Chondrocyte (in vitro differentiated cells): ENCODE data around the gene TAF9. TPM values are rescaled to one million over a fixed set of nuclear protein-coding genes. Genes with fewer than 3 reads are reported as not detected.
A peak's percentile ranks its signal among the peaks of the same experiment; 100 is the strongest.
"Not testable (repeated sequence)": the region's sequence is repeated elsewhere in the genome, so short reads cannot be mapped to it uniquely, and the experiment has no call there.

Experiments used
- DNase-seq: peaks from one replicate; pipeline ENCODE4 v3.0.0; 2021; ENCODE audit warnings: mixed read lengths, low spot score
- H3K27ac Mint-ChIP-seq: one replicate; pipeline ENCODE4 v1.8.0; 2021; ENCODE audit warnings: mild to moderate bottlenecking, moderate library complexity, mixed read lengths; ENCODE audit not compliant: unreplicated experiment
- H3K27me3 Mint-ChIP-seq: 2 replicates; pipeline ENCODE4 v1.8.0; 2021; ENCODE audit warnings: low read depth, mixed read lengths
- H3K36me3 Mint-ChIP-seq: 2 replicates; pipeline ENCODE4 v1.8.0; 2021; ENCODE audit warnings: low read depth, mixed read lengths
- H3K4me1 Mint-ChIP-seq: 2 replicates; pipeline ENCODE4 v1.8.0; 2021; ENCODE audit warnings: low read depth, mild to moderate bottlenecking, mixed read lengths
- H3K4me3 Mint-ChIP-seq: one replicate; pipeline ENCODE4 v1.8.0; 2021; ENCODE audit warnings: mild to moderate bottlenecking, moderate library complexity, mixed read lengths; ENCODE audit not compliant: unreplicated experiment
- H3K9me3 Mint-ChIP-seq: 2 replicates; pipeline ENCODE4 v1.8.0; 2021; ENCODE audit warnings: low read depth, mixed read lengths
- total RNA-seq: library from RNA; stranded (reverse); gene quantifications from 3 replicates; pipeline ENCODE4 v1.2.1, GENCODE V29; 2021
- TF ChIP-seq, protein P1 (sequence below): fragments of 200-600 bp; sonication (generic); IDR thresholded peaks from 2 replicates; pipeline ENCODE4 v1.5.0; 2021; ENCODE audit warnings: antibody characterized with exemption, mild to moderate bottlenecking, moderate library complexity

The TAF9 gene
- total RNA-seq, 1 donor from 2014 or later, result 64.8 TPM

DNA sequence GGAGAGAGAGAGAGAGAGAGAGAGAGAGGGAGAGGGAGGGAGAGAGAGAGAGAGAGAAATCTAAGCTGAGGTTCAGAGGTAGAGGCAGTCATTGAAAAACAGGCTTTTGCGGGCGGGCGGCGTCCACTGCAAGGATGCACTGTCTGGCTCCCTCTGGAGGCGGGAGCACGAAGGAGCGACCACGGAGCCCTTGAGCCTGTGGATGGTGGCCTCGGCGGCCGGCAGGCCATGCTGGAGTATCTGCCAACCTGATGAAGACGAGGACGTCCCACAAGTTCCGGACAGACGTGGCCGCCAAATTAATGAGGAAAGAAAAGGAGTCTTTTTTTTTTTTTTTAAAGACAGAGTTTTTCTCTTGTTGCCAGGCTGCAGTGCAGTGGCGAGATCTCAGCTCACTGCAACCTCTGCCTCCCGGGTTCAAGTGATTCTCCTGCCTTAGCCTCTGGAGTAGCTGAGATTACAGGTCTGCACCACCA, 34.5 kb downstream of the TAF9 start:
- no peaks in the 10 kb centered on the region for H3K36me3 Mint-ChIP-seq
- H3K9me3 Mint-ChIP-seq, result no peaks in the 10 kb centered on the region
- no peaks in the 10 kb centered on the region for H3K27me3 Mint-ChIP-seq
- DNase-seq, result peak; percentile 94
- no peak overlapping the region for H3K27ac Mint-ChIP-seq
- H3K4me3 Mint-ChIP-seq, result peak overlapping the region; percentile 12
- H3K4me1 Mint-ChIP-seq, result peaks cover 7% of the 10 kb centered on the region
- TF ChIP-seq, protein P1, sequence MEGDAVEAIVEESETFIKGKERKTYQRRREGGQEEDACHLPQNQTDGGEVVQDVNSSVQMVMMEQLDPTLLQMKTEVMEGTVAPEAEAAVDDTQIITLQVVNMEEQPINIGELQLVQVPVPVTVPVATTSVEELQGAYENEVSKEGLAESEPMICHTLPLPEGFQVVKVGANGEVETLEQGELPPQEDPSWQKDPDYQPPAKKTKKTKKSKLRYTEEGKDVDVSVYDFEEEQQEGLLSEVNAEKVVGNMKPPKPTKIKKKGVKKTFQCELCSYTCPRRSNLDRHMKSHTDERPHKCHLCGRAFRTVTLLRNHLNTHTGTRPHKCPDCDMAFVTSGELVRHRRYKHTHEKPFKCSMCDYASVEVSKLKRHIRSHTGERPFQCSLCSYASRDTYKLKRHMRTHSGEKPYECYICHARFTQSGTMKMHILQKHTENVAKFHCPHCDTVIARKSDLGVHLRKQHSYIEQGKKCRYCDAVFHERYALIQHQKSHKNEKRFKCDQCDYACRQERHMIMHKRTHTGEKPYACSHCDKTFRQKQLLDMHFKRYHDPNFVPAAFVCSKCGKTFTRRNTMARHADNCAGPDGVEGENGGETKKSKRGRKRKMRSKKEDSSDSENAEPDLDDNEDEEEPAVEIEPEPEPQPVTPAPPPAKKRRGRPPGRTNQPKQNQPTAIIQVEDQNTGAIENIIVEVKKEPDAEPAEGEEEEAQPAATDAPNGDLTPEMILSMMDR, result peak; percentile 86

DNA sequence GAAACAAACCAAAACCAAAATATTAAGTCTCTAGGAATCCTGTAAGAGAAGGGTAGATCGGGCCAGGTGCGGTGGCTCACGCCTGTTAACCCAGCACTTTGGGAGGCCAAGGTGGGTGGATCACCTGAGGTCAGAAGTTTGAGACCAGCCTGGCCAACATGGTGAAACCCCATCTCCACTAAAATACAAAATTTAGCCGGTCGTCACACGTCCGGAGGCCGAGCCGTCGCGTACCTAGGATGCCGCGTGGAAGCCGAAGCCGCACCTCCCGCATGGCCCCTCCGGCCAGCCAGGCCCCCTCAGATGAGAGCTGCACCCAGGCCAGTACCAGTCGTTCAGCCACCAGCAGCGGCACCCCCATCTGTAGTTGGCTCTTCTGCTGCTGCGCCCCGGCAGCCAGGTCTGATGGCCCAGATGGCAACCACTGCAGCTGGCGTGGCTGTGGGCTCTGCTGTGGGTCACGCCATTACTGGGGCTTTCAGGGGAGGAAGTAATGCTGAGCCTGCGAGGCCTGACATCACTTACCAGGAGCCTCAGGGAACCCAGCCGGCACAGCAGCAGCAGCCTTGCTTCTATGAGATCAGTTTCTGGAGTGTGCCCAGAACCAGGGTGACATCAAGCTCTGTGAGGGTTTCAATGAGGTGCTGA, 35.5 kb downstream of the TAF9 start:
- H3K9me3 Mint-ChIP-seq, H3K4me1 Mint-ChIP-seq, H3K27ac Mint-ChIP-seq, H3K36me3 Mint-ChIP-seq, H3K4me3 Mint-ChIP-seq, H3K27me3 Mint-ChIP-seq: not testable (repeated sequence)
- peak; percentile 59 for DNase-seq

DNA sequence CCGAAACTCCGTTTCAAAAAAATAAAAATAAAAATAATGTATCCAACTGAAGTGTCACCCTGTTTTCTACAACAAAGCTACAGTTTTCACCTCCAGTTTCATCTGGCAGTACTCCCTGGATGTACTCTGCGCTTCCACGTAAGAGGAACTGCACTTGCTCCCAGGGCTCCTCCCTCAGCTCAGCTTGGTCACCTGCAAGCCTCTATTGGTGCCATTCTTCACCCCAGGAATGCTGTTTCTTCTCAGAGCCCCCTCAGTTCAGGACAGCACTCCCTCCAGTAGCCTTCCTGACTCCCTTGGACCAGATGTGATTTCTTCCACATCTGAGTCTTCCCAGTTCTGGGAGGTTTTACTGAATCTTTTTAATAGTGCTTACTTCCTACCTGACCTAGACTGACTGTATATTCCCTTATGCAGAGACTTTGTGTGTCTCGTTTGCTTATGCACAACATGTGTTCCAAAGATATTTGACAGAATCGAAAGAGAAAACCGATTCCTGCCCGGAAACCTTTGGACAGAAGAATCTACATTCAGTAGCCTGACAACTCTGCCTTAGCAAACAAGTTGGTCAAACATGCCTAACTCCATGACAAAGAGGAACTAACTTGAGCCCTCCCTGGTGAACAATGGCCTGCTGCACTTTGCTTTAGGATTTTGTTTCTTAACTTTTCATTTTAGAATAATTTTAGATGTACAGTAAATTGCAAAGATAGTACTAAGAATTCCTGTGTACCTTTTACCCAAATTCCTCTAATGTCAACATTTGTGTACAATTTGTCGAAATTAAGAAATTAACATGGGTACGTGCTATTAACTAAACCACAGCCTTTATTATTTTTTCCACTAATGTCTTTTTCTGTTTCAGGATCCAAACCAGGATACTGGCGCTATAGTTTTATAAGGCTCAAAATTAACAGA, 37.5 kb downstream of the TAF9 start:
- peaks cover 7% of the 10 kb centered on the region for H3K4me1 Mint-ChIP-seq
- no peaks in the 10 kb centered on the region for H3K36me3 Mint-ChIP-seq
- H3K9me3 Mint-ChIP-seq, result no peaks in the 10 kb centered on the region
- H3K27me3 Mint-ChIP-seq, result no peaks in the 10 kb centered on the region
- peak overlapping the region; percentile 72 for H3K4me3 Mint-ChIP-seq
- H3K27ac Mint-ChIP-seq, result no peak overlapping the region
- peak; percentile 14 for DNase-seq
- TF ChIP-seq, protein P1, result no peak

DNA sequence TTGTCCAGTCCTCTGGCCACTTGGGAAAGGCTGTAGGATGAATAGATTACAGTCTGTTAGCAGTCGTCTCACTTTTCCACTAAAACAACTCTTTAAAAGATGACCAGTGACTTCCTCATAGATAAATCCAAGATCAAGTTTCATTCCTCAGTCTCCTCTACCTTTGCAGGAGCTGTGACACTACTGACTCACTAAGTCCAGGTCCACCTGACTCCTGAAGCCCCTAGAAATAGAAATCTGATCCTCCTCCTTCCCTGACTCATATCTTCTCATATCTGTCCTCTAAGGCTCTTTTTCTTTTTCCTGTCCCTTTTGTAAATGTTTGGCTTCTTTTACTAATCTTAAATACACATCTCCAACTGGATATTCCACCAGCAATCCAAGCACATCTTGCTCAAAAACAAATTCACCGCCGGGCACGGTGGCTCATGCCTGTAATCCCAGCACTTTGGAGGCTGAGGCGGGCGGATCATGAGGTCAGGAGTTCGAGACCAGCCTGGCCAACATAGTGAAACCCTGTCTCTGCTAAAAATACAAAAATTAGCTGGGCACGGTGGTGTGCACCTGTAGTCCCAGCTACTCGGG, 39.3 kb downstream of the TAF9 start:
- Mint-ChIP-seq H3K27ac (peak overlapping the region; percentile 53), H3K4me1 (peaks cover 7% of the 10 kb centered on the region), H3K9me3 (no peaks in the 10 kb centered on the region), H3K4me3 (no peak overlapping the region), H3K27me3 (no peaks in the 10 kb centered on the region), H3K36me3 (no peaks in the 10 kb centered on the region)
- DNase-seq, result peak; percentile 21
- TF ChIP-seq, protein P1, result no peak

DNA sequence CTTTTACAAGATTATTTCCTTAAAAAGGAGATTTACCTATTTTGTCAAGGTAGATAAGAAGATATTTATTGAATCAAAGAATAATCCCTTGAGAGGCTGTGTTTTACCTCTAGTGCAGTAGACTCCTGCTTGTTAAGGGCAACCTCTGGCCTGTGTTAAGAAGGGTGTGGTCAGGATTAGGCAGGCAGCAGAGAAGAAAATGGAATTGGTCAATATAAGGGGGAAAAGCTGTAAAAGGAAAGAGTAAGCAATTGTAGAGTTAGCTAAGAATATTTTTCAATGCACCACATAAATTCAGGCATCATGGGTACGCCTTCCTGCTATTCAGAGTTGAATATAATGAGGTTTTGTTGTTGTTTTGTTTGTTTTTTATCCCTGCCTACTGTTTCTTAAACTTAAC, 43.0 kb downstream of the TAF9 start:
- no peaks in the 10 kb centered on the region for H3K4me1 Mint-ChIP-seq
- no peaks in the 10 kb centered on the region for H3K36me3 Mint-ChIP-seq
- H3K27ac Mint-ChIP-seq, result no peak overlapping the region
- no peaks in the 10 kb centered on the region for H3K27me3 Mint-ChIP-seq
- TF ChIP-seq, protein P1, result no peak
- no peak overlapping the region for H3K4me3 Mint-ChIP-seq
- no peak for DNase-seq
- no peaks in the 10 kb centered on the region for H3K9me3 Mint-ChIP-seq
